Activated CD4-positive, alpha-beta T cell treated with anti-CD3 and anti-CD28 coated beads for 24 hours (primary cell): ENCODE data around the gene CARD14.
A peak's percentile ranks its signal among the peaks of the same experiment; 100 is the strongest.
"Not testable (repeated sequence)": the region's sequence is repeated elsewhere in the genome, so short reads cannot be mapped to it uniquely, and the experiment has no call there.

Experiments used
- DNase-seq, 2 donors: peaks; one replicate each; pipeline ENCODE4 v3.0.0-alpha.2; 2020; ENCODE audit warnings: low read depth in 2 of 2

CARD14 gene

DNA sequence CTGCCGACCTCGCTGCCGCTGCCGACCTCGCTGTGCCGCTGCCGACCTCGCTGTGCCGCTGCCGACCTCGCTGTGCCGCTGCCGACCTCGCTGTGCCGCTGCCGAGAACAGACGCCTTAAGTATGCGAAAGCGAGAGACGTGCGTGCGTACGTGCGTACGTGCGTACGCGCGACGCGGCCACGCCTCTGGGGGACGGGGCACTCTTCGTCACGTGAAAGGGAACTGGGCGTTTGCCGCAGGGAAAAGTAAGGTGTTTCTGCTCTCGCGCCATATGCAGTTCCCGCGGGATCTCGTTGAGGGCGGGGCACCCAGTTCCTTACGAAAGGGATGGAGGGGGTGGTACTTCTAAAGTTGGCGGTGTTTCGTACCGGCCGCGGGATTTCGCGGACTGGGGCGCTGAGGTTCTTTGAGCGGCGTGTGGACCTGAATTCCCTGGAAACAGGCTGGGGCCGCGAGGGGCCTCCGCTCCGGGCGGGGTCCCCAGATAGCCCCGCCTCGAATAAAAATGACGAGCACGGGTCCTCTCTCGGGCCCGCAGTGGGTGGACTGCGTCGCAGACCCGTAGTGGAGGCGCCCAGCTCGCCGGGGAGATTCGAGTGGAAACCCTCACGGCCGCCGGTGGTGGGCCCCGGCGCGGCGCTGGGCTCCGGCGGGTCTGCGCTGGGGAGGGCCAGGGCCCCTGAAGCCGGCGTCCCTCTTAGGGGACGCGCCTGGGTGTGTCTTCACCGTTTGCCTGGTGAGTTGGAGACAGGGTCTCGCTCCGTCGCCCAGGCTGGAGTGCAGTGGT is 22.6 kb upstream of the CARD14 start, which contains the start of gene EIF4A3:
EIF4A3 (minus strand) TSS at position 94 of the 788 bp plus-strand sequence. CDS start 167 bp downstream, outside the sequence.
- peak; percentile 92 to 95 for DNase-seq

DNA sequence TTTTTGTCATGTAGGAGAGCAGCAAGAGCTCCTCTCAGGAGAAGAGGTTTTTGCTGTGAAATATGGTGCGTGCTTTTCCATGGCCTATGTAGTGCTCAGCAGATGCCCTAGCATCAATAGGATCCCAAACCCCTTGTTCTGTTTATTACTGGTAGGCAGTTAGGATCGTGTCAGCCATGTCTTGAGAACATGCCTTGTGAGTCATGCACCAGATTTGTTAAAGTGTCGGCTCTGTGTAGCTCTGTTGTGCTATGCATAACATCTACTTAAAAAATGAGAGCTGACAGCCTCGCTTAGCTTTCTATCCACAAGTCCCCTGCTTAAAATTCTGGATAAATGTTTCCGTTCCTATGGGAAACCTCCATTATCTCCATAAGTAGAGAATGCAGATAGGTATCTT is 18.5 kb upstream of the CARD14 start:
- no peak for DNase-seq

DNA sequence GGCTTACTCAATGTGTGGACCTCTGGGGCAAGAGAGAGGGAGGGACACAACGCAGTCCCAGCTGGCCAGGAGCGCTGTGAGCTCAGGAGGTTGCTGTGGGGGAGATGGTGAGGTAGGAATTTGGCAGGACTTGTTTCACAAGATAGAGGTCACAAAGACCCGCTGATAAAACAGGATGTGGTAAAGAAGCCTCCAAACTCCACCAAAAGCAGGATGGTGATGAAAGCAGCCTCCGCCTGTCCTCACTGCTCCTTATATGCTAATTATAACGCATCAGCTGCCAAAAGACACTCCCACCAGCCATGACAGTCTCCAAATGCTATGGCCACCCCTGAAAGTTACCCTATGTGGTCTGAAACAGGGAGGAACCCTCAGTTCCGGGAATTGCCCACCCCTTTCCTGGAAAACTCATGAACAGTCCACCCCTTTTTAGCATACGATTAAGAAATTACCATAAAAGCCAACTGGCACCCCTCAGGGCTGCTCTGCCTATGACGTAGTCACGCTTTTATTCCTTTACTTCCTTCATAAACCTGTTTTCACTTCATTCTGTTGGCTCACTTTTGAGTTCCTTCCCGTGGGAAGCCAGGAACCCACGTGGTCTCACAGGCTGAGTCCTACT is 17.6 kb upstream of the CARD14 start:
- DNase-seq, result no peak

DNA sequence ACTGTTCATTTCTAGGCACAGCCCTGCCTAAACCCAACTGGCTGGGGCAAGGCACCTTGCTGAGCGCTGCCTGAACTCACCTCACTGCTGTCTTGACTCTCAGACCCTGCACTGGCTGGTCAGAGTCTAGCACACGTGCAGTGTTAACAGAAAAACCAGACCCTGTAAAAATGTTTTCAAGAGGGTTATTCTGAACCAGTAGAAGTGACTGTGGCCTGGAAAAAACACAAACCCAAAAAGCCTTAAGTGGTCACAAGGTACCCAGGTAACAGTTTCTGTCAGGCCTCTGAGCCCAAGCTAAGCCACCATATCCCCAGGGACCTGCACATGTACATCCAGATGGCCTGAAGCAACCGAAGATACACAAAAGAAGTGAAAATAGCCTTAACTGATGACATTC is 16.8 kb upstream of the CARD14 start:
- DNase-seq, result no peak

DNA sequence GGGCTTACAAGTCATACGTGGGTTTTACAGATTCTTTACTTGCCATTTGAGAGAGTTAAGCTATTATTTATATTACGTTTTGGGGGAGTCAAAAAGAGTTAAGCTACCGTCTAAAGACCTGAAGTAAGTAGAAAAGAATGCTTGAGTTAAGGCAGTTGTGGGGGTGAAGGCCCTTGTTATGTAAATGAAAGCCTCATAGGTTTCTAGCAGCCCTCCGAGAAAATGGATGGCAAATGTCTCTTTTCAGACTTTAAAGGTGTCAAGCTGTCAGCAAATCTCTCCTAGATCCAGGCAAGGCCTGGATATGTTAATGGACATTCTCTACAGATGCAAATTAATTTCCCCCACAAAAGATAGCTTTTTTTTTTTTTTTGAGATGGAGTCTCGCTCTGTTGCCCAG is 15.7 kb upstream of the CARD14 start:
- DNase-seq, result no peak

DNA sequence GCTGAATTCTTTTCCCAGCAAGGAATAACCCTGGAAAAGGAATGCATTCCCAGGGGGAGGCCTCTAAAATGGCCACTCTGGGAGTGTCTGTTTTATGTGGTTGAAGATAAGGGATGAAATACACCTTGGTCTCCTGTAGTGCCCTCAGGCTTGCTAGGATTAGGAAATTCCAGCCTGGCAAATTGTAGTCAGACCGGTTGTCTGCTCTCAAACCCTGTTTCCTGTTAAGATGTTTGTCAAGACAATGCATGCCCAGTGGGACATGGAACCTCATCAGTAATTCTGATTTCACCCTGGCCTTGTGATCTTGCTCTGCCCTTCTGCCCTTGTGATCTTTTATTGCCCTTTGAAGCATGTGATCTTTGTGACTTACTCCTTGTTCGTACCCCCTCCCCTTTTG is 14.2 kb upstream of the CARD14 start:
- not testable (repeated sequence) for DNase-seq

DNA sequence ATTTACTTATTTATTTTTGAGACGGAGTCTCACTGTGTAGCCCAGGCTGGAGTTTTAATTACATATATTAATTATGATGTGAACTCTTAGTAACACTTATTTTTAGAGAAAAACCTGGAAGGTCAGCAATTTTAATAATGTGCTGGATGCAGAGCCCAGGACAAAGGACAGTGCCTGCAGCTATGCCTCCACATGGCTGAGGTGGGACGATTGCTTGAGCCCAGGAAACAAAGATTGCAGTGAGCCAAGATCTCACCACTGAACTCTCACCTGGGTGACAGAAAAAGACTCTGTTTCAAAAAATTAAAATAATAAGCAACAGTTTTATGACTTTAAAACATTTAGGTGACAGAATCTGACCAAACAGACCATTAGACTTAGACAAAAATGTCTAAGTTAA is 11.0 kb upstream of the CARD14 start:
- no peak for DNase-seq

DNA sequence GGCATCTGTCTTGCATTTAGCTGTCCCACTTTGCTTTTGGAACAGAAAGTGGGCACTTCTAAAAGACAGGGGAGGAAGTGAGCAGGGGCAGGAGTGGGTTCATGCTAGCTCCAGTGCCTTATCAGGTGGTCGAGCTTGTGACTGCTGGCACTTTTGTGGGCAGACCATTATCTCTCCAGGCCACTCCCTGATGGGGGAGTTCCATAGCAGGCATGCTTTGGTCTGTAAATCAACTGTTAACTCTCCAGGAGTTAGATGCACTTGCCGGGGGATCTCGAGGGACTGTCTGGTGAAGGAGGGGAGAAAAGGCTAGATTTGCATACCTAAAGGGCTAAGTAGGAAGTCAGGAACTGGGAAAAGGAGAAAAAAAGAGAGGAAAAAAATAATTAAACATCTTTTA is 9.3 kb upstream of the CARD14 start:
- DNase-seq, result no peak

DNA sequence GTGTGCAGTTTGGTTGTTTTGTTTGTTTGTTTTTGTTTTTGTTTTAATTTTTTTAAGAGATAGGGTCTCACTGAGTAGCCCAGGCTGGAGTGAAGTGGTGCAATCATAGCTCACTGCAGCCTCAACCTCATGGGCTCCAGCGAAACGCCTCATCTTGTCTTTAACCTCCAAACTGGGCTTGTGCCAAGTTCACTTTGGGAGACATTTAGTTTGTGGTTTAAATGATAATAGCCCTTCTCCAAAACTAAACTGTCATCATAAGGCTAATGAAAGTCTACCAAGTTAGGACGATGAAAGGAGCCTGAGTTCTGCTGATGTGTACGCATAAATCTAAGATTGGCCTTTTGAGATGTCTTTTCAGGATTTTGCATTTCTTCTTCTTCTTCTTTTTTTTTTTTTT is 6.5 kb upstream of the CARD14 start:
- no peak for DNase-seq

DNA sequence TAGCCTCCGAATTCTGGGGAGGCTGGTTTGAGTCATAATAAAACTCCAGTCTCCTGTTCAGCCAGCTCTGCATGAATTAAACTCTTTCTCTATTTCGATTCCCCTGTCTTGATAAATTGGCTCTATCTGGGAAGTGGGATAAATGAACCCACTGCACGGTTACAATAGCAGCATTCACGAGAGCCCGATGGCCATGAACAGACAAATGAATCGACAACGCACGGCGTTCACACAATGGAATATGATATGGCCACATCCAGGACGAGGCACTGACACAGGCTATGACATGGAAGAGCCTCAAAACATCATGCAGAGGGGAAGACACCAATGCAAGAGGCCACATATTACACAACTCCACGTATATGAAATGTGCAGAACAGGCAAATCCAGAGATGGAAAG is 5.6 kb upstream of the CARD14 start:
- DNase-seq, result no peak

DNA sequence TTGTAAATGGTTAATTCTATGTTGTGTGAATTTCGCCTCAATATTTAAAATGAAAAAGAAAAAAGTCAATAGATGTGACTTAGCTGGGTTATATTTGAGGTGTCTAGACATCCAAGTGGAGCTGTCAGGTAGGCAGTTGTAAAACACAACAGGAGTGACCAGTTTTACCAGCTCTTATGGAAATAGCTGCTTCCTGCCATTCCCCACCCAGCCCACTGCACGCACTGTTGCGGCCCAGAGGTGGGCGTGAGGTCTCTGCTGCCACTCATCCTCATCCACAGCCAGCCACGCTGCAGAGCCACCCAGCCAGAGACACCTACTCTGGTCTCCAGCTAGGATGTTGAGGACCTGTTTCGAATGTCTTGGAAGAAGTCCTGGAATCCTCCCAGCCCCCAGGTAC is 3.4 kb upstream of the CARD14 start:
- no peak for DNase-seq

DNA sequence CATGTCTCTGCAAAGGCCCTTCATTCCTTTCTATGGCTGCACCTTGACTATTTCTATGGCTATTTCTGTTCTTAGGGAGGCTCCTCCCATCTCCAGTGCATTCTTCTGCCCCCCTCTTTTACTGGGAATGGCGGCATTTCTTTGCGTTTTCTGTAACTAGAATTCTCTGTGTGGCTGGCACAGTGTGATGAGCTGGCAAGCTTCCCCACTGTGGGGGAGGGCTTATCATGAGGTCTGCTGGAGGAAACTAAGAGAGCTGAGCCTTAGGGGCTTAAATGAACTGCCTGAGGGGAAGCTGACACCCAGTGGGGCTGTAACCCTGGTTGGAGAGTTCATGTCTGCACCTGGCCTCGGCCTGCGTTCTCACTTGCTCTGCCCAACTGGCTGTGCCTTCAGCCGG is 1.5 kb upstream of the CARD14 start:
- no peak for DNase-seq

DNA sequence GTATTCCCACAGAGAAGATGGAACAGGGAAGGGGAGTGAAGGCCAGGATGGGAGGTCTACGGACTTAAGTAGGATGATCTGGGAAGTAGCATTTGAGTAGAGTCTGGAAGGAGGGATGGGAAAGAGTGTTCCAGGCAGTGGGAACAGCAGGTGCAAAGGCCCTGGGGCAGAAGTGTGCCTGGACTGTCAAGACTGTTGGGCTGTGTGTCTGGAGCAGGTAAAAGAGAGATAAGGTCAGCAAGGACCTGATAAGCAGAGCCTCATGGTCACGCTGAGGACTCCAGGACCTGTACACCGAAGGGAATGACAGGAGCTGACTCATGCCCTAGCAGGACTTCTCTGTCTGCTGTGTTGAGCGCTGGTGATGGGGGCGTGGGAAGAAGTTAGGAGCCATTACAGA is 723 bp upstream of the CARD14 start:
- DNase-seq, result no peak

DNA sequence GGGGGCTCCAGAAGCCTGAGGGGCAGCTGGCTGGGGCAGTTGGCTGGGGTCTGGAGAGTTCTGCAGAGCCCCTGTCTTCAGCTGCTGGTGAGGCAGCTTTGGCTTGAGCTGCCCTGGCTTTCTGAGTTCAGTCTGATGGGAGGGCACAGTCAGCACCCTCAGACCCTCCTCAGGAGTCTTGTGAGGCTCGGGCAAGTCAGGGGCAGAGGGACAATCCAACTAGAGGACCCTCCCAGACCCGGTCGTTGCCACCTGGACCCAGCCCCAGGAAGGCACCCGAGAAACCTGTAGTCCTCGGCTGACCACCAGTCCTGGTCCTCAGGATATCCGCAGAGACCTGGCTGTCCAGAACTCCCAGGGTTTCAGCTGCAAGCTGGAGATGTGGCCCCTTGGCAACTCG is 1.9 kb downstream of the CARD14 start:
- no peak for DNase-seq

DNA sequence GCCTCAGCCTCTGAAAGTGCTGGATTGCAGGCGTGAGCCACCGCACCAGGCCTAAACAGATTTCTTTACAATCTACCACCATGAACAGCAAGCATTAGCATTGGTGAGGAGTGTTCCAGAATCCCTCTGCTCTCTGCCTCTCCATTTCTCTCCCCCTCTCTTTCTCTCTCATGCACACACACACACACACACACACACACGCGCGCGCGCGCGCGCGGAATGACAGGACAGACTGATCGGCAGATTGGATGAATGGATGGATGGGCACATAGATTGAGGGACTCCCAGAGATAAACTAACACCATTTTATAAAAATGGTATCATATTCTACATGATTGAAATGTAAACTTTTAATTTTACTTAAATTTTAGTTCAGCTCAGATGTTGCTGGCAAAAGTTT is 3.3 kb downstream of the CARD14 start:
- no peak for DNase-seq

DNA sequence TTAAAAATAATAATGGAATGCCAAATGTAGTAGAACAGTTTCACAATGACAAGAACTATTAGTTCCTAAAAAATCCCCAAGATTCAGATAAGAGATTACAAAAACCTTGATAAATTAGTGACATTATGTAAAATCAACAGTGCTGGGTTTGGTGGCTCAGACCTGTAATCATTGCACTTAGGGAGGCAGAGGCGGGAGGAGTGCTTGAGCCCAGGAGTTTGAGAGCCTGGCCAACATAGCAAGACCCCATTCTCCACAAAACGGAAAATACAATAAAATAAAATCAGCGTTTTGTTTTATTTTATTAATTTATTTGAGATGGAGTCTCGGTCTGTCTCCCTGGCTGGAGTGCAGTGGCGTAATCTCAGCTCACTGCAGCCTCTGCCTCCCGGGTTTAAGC is 4.1 kb downstream of the CARD14 start:
- DNase-seq, result no peak

DNA sequence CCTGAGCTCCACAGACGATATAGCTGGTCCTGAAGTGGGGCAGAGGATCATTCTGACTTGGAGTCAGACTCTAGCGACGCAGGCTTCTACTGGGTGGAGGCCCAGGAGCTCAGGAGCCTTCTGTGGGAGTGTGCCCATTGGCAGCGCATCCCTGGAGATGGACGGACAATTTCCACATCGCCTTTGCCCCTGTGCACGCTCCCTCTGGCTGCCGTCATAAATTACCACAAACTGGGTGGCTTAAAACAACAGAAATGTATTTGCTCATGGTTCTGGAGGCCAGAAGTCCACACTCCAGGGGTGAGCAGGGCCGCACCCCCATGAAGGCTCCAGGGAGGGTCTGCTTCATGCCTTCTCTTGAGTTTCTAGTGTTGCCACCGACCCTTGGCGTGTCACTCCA is 6.9 kb downstream of the CARD14 start:
- DNase-seq, result no peak

DNA sequence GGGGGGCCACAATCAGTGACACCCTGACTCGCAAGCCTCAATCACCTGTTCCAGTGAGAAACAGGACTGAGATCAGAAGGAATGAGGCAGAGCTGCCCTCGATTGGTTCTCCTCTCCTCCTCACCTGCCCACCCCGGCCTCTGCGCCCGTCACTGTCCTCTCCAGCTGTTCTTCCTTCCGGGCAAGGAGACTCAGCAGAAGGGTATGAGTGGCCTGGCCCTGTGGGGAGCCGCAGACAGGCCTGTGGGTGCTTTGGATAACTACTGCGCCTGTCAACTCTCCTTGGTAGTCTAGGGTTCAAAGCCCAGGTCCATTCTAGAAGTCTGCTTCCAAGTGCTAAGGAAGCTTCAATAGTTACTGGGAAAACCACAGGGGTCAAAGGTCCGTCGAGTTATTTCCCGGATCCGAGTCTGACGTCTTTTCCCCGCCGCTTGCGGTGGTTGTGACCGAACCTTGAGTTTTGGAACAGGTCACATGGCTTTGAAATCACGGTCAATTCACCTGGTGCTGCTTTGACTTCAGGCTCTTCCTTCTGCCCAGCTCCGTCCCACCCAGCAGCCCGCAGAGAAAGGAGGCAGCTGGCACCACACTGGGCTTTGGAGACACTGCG is 8.3 kb downstream of the CARD14 start:
- no peak for DNase-seq

DNA sequence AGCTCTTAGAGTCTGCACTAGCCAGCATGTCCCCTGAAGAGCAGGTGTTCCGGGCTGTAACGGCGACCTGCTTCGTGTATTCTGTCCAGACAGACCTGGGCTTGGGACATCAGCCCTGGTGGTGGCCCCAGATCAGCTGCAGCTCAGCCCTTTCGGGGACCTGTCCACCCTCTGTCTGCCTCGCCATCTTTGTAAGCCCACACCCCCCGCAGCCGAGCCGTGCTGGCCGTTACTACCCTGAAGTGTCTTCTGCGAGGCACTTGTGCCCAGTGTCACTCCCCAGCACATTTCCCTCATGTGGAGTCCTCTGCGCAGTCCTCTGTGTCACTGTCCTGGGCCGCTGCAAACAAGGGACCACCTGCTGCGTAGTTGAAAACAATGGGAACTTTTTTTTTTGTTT is 10.4 kb downstream of the CARD14 start:
- DNase-seq, result no peak

DNA sequence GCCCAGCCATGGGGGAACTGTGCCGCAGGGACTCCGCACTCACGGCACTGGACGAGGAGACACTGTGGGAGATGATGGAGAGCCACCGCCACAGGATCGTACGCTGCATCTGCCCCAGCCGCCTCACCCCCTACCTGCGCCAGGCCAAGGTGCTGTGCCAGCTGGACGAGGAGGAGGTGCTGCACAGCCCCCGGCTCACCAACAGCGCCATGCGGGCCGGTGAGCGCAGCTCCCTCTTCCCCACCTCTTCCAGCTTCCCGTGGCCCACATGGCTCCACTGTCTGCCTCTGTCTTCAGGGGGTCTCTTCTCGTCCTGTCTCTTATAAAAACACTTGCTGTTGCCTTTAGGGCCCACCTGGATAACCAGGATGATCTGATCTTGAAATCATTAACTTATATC is 11.6 kb downstream of the CARD14 start:
- no peak for DNase-seq

DNA sequence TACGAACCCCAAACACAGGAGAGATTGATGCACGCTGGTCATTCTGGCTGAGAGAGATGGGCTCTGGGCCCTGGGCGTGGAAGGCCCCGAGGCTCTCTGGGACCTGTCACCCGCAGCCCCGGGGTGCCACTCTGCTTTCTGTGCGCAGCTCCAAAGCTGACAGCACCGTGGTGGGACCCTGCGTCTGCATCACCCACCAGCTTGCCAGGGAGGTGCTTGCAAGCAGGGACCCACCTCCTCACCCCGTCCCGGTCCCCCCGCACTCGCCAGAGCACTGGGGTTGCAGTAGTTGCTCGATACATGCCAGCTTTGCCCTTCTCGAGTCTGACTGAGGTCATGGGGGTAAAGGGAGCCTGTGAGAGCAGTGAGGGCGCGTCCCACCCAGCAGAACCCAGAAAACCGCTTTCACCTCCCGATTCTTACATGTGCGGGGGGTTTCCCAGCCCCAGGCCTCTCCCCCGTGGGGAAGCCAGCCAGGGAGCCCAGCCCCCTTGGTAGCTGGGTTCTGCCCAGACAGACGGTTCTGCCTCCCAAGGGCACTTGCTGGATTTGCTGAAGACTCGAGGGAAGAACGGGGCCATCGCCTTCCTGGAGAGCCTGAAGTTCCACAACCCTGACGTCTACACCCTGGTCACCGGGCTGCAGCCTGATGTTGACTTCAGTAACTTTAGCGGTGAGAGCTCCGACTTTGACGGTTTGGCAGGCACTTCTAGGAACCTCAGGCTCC is 12.5 kb downstream of the CARD14 start:
- no peak for DNase-seq

DNA sequence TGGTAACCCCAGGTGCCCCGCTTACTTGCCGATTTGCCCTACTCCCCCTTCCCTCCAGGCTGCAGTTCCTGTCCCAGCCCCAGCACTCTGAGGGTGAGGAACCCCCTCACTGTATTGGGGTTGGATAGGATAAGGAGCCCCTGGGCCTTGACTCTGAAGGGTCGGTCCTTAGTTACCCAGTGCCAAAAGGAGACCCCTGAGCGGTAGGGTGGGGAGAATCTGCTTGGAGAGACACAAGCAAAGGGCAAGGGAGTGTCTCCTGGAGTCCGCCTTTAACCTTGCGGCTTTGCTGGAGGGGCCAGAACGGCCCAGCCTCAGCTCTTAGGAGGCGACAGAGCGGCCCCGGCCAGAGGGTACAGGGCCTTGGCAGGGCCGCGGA is 13.0 kb downstream of the CARD14 start:
- DNase-seq, result no peak
